IMR-90 (cell line): ENCODE measurements around the gene CDK17.

Experiments used
- BHLHE40 ChIP-seq: fragments of 150-350 bp; IDR thresholded peaks from 2 replicates; pipeline ENCODE4 v1.6.1; 2016; ENCODE audit warnings: mild to moderate bottlenecking, low read depth, low read length
- CEBPB ChIP-seq: IDR thresholded peaks from 2 replicates; pipeline ENCODE4 v1.6.1; 2012; ENCODE audit warnings: low read depth, low read length, improper control_type of control experiment
- CTCF ChIP-seq: conservative IDR thresholded peaks from 2 replicates; pipeline ENCODE4 v1.5.1; 2012; ENCODE audit warnings: mild to moderate bottlenecking, low read depth, low read length, improper control_type of control experiment
- FOS ChIP-seq: fragments of 150-350 bp; IDR thresholded peaks from 2 replicates; pipeline ENCODE4 v1.6.1; 2016; ENCODE audit warnings: low read depth, low read length
- MAFK ChIP-seq: IDR thresholded peaks from 2 replicates; pipeline ENCODE4 v1.6.1; 2012; ENCODE audit warnings: low read depth, low read length, improper control_type of control experiment
- MXI1 ChIP-seq: IDR thresholded peaks from 2 replicates; pipeline ENCODE4 v1.6.1; 2012; ENCODE audit warnings: low read depth, mild to moderate bottlenecking, low read length, moderate library complexity, borderline replicate concordance
- NFE2L2 ChIP-seq: fragments of 150-350 bp; IDR thresholded peaks from 2 replicates; pipeline ENCODE4 v1.6.1; 2016; ENCODE audit warnings: low read depth, mild to moderate bottlenecking, low read length
- POLR2A ChIP-seq: IDR thresholded peaks from 2 replicates; pipeline ENCODE4 v1.6.1; 2012; ENCODE audit warnings: mild to moderate bottlenecking, low read depth, low read length
- RAD21 ChIP-seq: IDR thresholded peaks from 2 replicates; pipeline ENCODE4 v1.6.1; 2012; ENCODE audit warnings: low read length, improper control_type of control experiment
- RCOR1 ChIP-seq: IDR thresholded peaks from 2 replicates; pipeline ENCODE4 v1.6.1; 2012; ENCODE audit warnings: mild to moderate bottlenecking, low read length, improper control_type of control experiment; ENCODE audit not compliant: insufficient replicate concordance
- RFX5 ChIP-seq: IDR thresholded peaks from 2 replicates; pipeline ENCODE4 v1.8.0; 2012; ENCODE audit warnings: low read depth, mild to moderate bottlenecking, low read length, moderate library complexity
- SMC3 ChIP-seq: fragments of 150-350 bp; IDR thresholded peaks from 2 replicates; pipeline ENCODE4 v1.6.1; 2016; ENCODE audit warnings: low read depth, mild to moderate bottlenecking, antibody characterized with exemption, low read length, moderate library complexity
- TF ChIP-seq, protein P1 (sequence below): fragments of 150-350 bp; IDR thresholded peaks from 2 replicates; pipeline ENCODE4 v1.6.1; 2017; ENCODE audit warnings: mild to moderate bottlenecking, antibody characterized with exemption, low read length, low read depth

DNA sequence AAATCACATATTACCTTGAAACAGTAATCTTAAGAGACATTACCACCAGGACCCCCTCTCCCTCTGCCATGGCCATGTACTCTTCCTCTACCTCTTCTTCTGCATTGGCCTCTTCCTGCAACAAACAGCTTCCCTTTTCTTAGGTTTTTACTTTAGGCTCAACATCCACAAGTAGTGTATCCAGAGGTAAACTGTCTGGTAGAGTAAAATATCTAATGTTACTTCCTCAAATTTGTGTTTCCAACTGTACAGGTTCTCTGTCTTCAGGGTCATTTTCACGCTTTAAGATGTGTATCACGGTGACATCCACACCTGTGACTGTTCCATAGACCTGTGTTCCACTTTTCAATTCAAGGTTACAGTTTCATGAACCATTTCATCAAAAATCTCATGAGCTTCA, 13.4 kb downstream of the CDK17 start:
- TF ChIP-seq CEBPB: no peak
- TF ChIP-seq MXI1: no peak
- TF ChIP-seq CTCF: no peak
- no peak for TF ChIP-seq RFX5
- no peak for TF ChIP-seq RAD21
- TF ChIP-seq FOS: no peak
- TF ChIP-seq POLR2A: no peak
- TF ChIP-seq RCOR1: no peak
- TF ChIP-seq SMC3: no peak
- TF ChIP-seq BHLHE40: no peak
- no peak for TF ChIP-seq MAFK
- TF ChIP-seq NFE2L2: no peak
- TF ChIP-seq, protein P1, sequence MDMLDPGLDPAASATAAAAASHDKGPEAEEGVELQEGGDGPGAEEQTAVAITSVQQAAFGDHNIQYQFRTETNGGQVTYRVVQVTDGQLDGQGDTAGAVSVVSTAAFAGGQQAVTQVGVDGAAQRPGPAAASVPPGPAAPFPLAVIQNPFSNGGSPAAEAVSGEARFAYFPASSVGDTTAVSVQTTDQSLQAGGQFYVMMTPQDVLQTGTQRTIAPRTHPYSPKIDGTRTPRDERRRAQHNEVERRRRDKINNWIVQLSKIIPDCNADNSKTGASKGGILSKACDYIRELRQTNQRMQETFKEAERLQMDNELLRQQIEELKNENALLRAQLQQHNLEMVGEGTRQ: no peak
